Panc1 (cell line): ENCODE data around the gene INPP5D. TPM values are rescaled to one million over a fixed set of nuclear protein-coding genes. Genes with fewer than 3 reads are reported as not detected.
"Not testable (repeated sequence)": the region's sequence is repeated elsewhere in the genome, so short reads cannot be mapped to it uniquely, and the experiment has no call there.

Source experiments
- ATAC-seq: fragments of 200-7000 bp; cut with Tn5 transposase; 2 replicates; pipeline ENCODE4 v1.9.1; 2020; ENCODE audit warnings: mild to moderate bottlenecking, moderate library complexity
- BruUV-seq: library from RNA; stranded (reverse); fragments of 400-500 nt; replicated peaks from 2 replicates; lab custom pipeline; 2021; lab: Mats Ljungman, UMichigan
- CTCF ChIA-PET: fragments of 300-600 bp; sonication (Branson Sonifier 250); formaldehyde crosslinking; loops from one replicate; lab custom pipeline; 2022; ENCODE audit warnings: antibody characterized with exemption; lab: Charles Lee
- POLR2A ChIA-PET: fragments of 300-600 bp; sonication (Branson Sonifier 250); formaldehyde crosslinking; loops from one replicate; lab custom pipeline; 2022; ENCODE audit warnings: antibody characterized with exemption; lab: Charles Lee
- DNase-seq: peaks from one replicate; pipeline ENCODE4 v3.0.0-alpha.2; 2010; ENCODE audit warnings: low read depth, low spot score
- H3K27ac ChIP-seq: 2 replicates; pipeline ENCODE4 v1.5.1; 2011; ENCODE audit warnings: mild to moderate bottlenecking, low read length, inconsistent platforms
- H3K27me3 ChIP-seq: fragments of 200-500 bp; sonication (Bioruptor generic); 2 replicates; pipeline ENCODE4 v1.6.0; 2014; ENCODE audit warnings: low read length, inconsistent platforms; ENCODE audit not compliant: control insufficient read depth, insufficient read depth
- H3K36me3 ChIP-seq: fragments of 200-500 bp; sonication (Bioruptor generic); 2 replicates; pipeline ENCODE4 v1.5.1; 2014; ENCODE audit warnings: inconsistent platforms, mild to moderate bottlenecking, low read length, moderate library complexity; ENCODE audit not compliant: control insufficient read depth, insufficient read depth
- H3K4me1 ChIP-seq: 2 replicates; pipeline ENCODE4 v1.5.1; 2011; ENCODE audit warnings: inconsistent platforms, mild to moderate bottlenecking, low read length, moderate library complexity; ENCODE audit not compliant: control insufficient read depth, insufficient read depth
- H3K4me3 ChIP-seq, 2 experiments: 2 replicates each; pipeline ENCODE4 v1.5.1; 2011 to 2012; ENCODE audit warnings: low read depth in 2 of 2, low read length in 2 of 2, mild to moderate bottlenecking in 2 of 2, inconsistent platforms in 1 of 2, moderate library complexity in 1 of 2
- H3K9me3 ChIP-seq: fragments of 200-500 bp; sonication (Bioruptor generic); 2 replicates; pipeline ENCODE4 v1.5.1; 2014; ENCODE audit warnings: low read depth, mild to moderate bottlenecking, inconsistent platforms, low read length, moderate library complexity; ENCODE audit not compliant: control insufficient read depth, insufficient read depth
- CTCF ChIP-seq: fragments of 450-650 bp; IDR thresholded peaks from 2 replicates; pipeline ENCODE4 v1.5.1; 2017; ENCODE audit warnings: mild to moderate bottlenecking
- POLR2AphosphoS5 ChIP-seq: IDR thresholded peaks from 2 replicates; pipeline ENCODE4 v1.6.1; 2012; ENCODE audit warnings: mild to moderate bottlenecking, low read depth, low read length, moderate library complexity
- REST ChIP-seq, 2 experiments: IDR thresholded peaks; 2 replicates each; pipeline ENCODE4 v1.6.1; 2011 to 2012; ENCODE audit warnings: low read depth in 2 of 2, control low read depth in 1 of 2, low read length in 1 of 2, mild to moderate bottlenecking in 1 of 2, moderate library complexity in 1 of 2; ENCODE audit not compliant: insufficient read depth in 1 of 2
- SIN3A ChIP-seq: IDR thresholded peaks from 2 replicates; pipeline ENCODE4 v1.6.1; 2012; ENCODE audit warnings: low read depth, mild to moderate bottlenecking, low read length, moderate library complexity, borderline replicate concordance; ENCODE audit not compliant: insufficient read depth
- TCF7L2 ChIP-seq: IDR thresholded peaks from 2 replicates; pipeline ENCODE4 v1.6.1; 2011; ENCODE audit warnings: mild to moderate bottlenecking, low read depth, low read length, inconsistent platforms
- in situ Hi-C: cut with HindIII; loops from 2 replicates; pipeline ENCODE4 v1.10.0; 2016; ENCODE audit warnings: low sequenced_read_pairs, low pct_unique_long_range_greater_than_20kb
- intact Hi-C: fragments of 100-400 bp; cut with micrococcal nuclease; formaldehyde crosslinking; loops from one replicate; pipeline ENCODE4 v1.10.0; 2022; ENCODE audit not compliant: unreplicated experiment
- total RNA-seq: library from RNA; stranded (reverse); gene quantifications from one replicate; pipeline ENCODE4 v1.2.1, GENCODE V29; 2021; ENCODE audit not compliant: unreplicated experiment

Gene INPP5D
- total RNA-seq, 1 experiment from 2014 or later, result 0.39 TPM

- DNase-seq, in situ Hi-C loops, H3K27ac ChIP-seq, POLR2A ChIA-PET, H3K9me3 ChIP-seq, ATAC-seq, CTCF ChIA-PET, H3K36me3 ChIP-seq, H3K4me3 ChIP-seq, intact Hi-C loops, H3K27me3 ChIP-seq, H3K4me1 ChIP-seq, BruUV-seq: not testable (repeated sequence)
These were observed 96.3 kb downstream of the INPP5D start for GRCh38 chr2:233156461-233156860.

GRCh38 chr2:233161730-233162129 lies 101.6 kb downstream of the INPP5D start:
- CTCF ChIA-PET, result no interaction called here
- no TSS peak for BruUV-seq
- intact Hi-C loops, result no loop called here

More at GRCh38 chr2:233161730-233162129, 101.6 kb downstream of the INPP5D start:
- ATAC-seq, result no peak
- TF ChIP-seq CTCF (no peak), REST (IDR thresholded peaks at IDR 0.05; ENCODE audit: insufficient read depth in 1 of 2, low read depth in 2 of 2, low read length in 1 of 2) (no peak), SIN3A (no peak), POLR2AphosphoS5 (no peak), TCF7L2 (no peak)
- no peak overlapping the region for H3K4me3 ChIP-seq
- in situ Hi-C loops, result no loop called here
- H3K27ac ChIP-seq, result no peak overlapping the region
- H3K36me3 ChIP-seq, result no peaks in the 10 kb centered on the region
- H3K4me1 ChIP-seq, result 0 out of 2 replicates have a peak, but pooled peaks cover 6% of the 10 kb centered on the region
- POLR2A ChIA-PET, result interaction anchor here (0.6 kb wide), 1 partner anchor 109 kb away, joined by 9 read pairs; no protein-coding TSS in a partner anchor
- H3K27me3 ChIP-seq, result no peaks in the 10 kb centered on the region
- no peaks in the 10 kb centered on the region for H3K9me3 ChIP-seq
- no peak for DNase-seq
